A549 (cell line): ENCODE results near the gene LYST. TPM values are rescaled to one million over a fixed set of nuclear protein-coding genes. Genes with fewer than 3 reads are reported as not detected.

Experiments used
- ATAC-seq, 2 experiments: fragments of 200-7000 bp in 1 of 2; fragments of >200 bp in 1 of 2; cut with Nextera tagmentation in 1 of 2; cut with Tn5 transposase in 1 of 2; 3 replicates each; pipeline versions ENCODE4 v1.8.0 to v1.9.1; 2018 to 2020; ENCODE audit warnings: mild to moderate bottlenecking in 1 of 2, moderate library complexity in 1 of 2
- CTCF ChIA-PET: fragments of 300-600 bp; sonication (Branson Sonifier 250); formaldehyde crosslinking; extraction: SDS; loops from one replicate; lab custom pipeline; 2021; ENCODE audit warnings: antibody characterized with exemption, inconsistent platforms; lab: Yijun Ruan, JAX
- POLR2A ChIA-PET: fragments of 350-600 bp; formaldehyde crosslinking; extraction: SDS; loops from one replicate; lab custom pipeline; 2021; ENCODE audit warnings: antibody characterized with exemption, inconsistent platforms; lab: Yijun Ruan, JAX
- DNase-seq, 2 experiments: peaks; one replicate each; pipeline versions ENCODE4 v3.0.0 to v3.0.0-alpha.2; 2011 to 2016; ENCODE audit warnings: low read depth in 1 of 2, low spot score in 1 of 2
- FAIRE-seq: peaks from 2 replicates; lab custom pipeline; 2011; peaks lifted over from hg19 to GRCh38; lab: Jason Lieb, UNC
- H3K27ac ChIP-seq, 2 experiments: fragments of >200 bp; sonication (Bioruptor Twin); formaldehyde crosslinking; 3 replicates each; pipeline ENCODE4 v1.5.1; 2016 to 2017
- H3K4me1 ChIP-seq: fragments of >200 bp; sonication (Bioruptor Twin); formaldehyde crosslinking; 3 replicates; pipeline ENCODE4 v1.6.1; 2016
- H3K4me2 ChIP-seq: fragments of >200 bp; sonication (Bioruptor Twin); formaldehyde crosslinking; 3 replicates; pipeline ENCODE4 v1.6.1; 2016
- H3K4me3 ChIP-seq: fragments of >200 bp; sonication (Bioruptor Twin); formaldehyde crosslinking; 3 replicates; pipeline ENCODE4 v1.5.1; 2016
- H3K9me3 ChIP-seq: fragments of >200 bp; sonication (Bioruptor Twin); formaldehyde crosslinking; 3 replicates; pipeline ENCODE4 v1.6.1; 2016
- BCL3 ChIP-seq: fragments of >200 bp; sonication (Bioruptor Twin); formaldehyde crosslinking; IDR thresholded peaks from 3 replicates; pipeline ENCODE4 v1.6.1; 2016
- CEBPB ChIP-seq, 2 experiments: fragments of >200 bp in 1 of 2; sonication (Bioruptor Twin) in 1 of 2; formaldehyde crosslinking in 1 of 2; IDR thresholded peaks; 2 replicates each; pipeline ENCODE4 v1.6.1; 2012 to 2016
- CHD2 ChIP-seq: fragments of 150-350 bp; IDR thresholded peaks from 2 replicates; pipeline ENCODE4 v1.6.1; 2014; ENCODE audit warnings: low read length; ENCODE audit not compliant: partially characterized antibody
- CTCF ChIP-seq: fragments of >200 bp; sonication (Bioruptor Twin); formaldehyde crosslinking; IDR thresholded peaks from 3 replicates; pipeline ENCODE4 v1.5.1; 2016
- E2F6 ChIP-seq: IDR thresholded peaks from 2 replicates; pipeline ENCODE4 v1.6.1; 2012; ENCODE audit warnings: low read depth, borderline replicate concordance
- FOSB ChIP-seq: fragments of 250-450 bp; sonication (Bioruptor Pico); IDR thresholded peaks from 2 replicates; pipeline ENCODE4 v1.5.0; 2020; ENCODE audit warnings: mild to moderate bottlenecking, moderate library complexity
- FOSL2 ChIP-seq, 2 experiments: fragments of 450-650 bp in 1 of 2; fragments of >200 bp in 1 of 2; sonication (Bioruptor Twin) in 1 of 2; formaldehyde crosslinking; IDR thresholded peaks; 2 replicates each; pipeline versions ENCODE4 v1.5.0 to v1.6.1; 2016 to 2020; ENCODE audit warnings: mild to moderate bottlenecking in 1 of 2, moderate library complexity in 1 of 2
- HES2 ChIP-seq: fragments of >200 bp; sonication (Bioruptor Twin); formaldehyde crosslinking; IDR thresholded peaks from 2 replicates; pipeline ENCODE4 v1.6.1; 2016
- HMGXB4 ChIP-seq: fragments of 250-450 bp; sonication (Bioruptor Pico); IDR thresholded peaks from 2 replicates; pipeline ENCODE4 v1.5.0; 2021; ENCODE audit warnings: mild to moderate bottlenecking, moderate library complexity, borderline replicate concordance
- HOXA7 ChIP-seq: fragments of 250-450 bp; sonication (Bioruptor Pico); IDR thresholded peaks from 2 replicates; pipeline ENCODE4 v1.5.0; 2020; ENCODE audit warnings: mild to moderate bottlenecking, moderate library complexity
- HOXB5 ChIP-seq: fragments of 250-450 bp; sonication (Bioruptor Pico); IDR thresholded peaks from 2 replicates; pipeline ENCODE4 v1.5.0; 2020; ENCODE audit warnings: mild to moderate bottlenecking, moderate library complexity
- JUN ChIP-seq, 2 experiments: fragments of >200 bp; sonication (Bioruptor Twin); formaldehyde crosslinking; IDR thresholded peaks; 2 replicates in 1 of 2; 3 replicates in 1 of 2; pipeline ENCODE4 v1.6.1; 2016 to 2017
- MAFK ChIP-seq: fragments of 450-650 bp; IDR thresholded peaks from 2 replicates; pipeline ENCODE4 v1.6.1; 2014; ENCODE audit not compliant: partially characterized antibody
- MAX ChIP-seq: IDR thresholded peaks from 2 replicates; pipeline ENCODE4 v1.6.1; 2012
- MAZ ChIP-seq: fragments of 150-350 bp; IDR thresholded peaks from 2 replicates; pipeline ENCODE4 v1.6.1; 2014; ENCODE audit warnings: antibody characterized with exemption, low read depth, low read length, borderline replicate concordance
- MYC ChIP-seq: IDR thresholded peaks from 2 replicates; pipeline ENCODE4 v1.6.1; 2012; ENCODE audit warnings: mild to moderate bottlenecking, inconsistent platforms, low read length, improper control_type of control experiment, borderline replicate concordance
- NFE2L2 ChIP-seq: fragments of 150-350 bp; conservative IDR thresholded peaks from 2 replicates; pipeline ENCODE4 v1.6.1; 2014; ENCODE audit warnings: low read length
- PBX3 ChIP-seq: IDR thresholded peaks from 2 replicates; pipeline ENCODE4 v1.6.1; 2012
- PHF8 ChIP-seq: fragments of 200-600 bp; sonication (generic); IDR thresholded peaks from 2 replicates; pipeline ENCODE4 v1.6.1; 2016; ENCODE audit warnings: low read depth, mild to moderate bottlenecking, antibody characterized with exemption, moderate library complexity, borderline replicate concordance
- POLR2A ChIP-seq: IDR thresholded peaks from 2 replicates; pipeline ENCODE4 v1.6.1; 2012; ENCODE audit warnings: mild to moderate bottlenecking, low read length
- POLR2AphosphoS2 ChIP-seq: conservative IDR thresholded peaks from 2 replicates; pipeline ENCODE4 v1.6.1; 2012; ENCODE audit warnings: low read length, improper control_type of control experiment, inconsistent platforms
- RARB ChIP-seq: fragments of 250-450 bp; sonication (Bioruptor Pico); IDR thresholded peaks from 2 replicates; pipeline ENCODE4 v1.8.0; 2021; ENCODE audit warnings: mild to moderate bottlenecking, moderate library complexity
- RNF2 ChIP-seq: fragments of 200-600 bp; sonication (generic); IDR thresholded peaks from 2 replicates; pipeline ENCODE4 v1.6.1; 2016; ENCODE audit warnings: low read depth, mild to moderate bottlenecking, antibody characterized with exemption, moderate library complexity, borderline replicate concordance
- TP53 ChIP-seq: fragments of 250-450 bp; sonication (Bioruptor Pico); IDR thresholded peaks from 2 replicates; pipeline ENCODE4 v1.5.0; 2021; ENCODE audit warnings: mild to moderate bottlenecking, moderate library complexity
- WGBS: methylation state at CpG from one replicate; pipeline ENCODE4 v1.1.6; 2017; ENCODE audit errors: missing lambda C conversion rate; 5-methylcytosine and 5-hydroxymethylcytosine counted together
- polyA plus RNA-seq, 4 experiments: library from polyadenylated mRNA; depleted of rRNA in 3 of 4; stranded (reverse); fragments of >200 nt; fragmentation: RNase III in 1 of 4; extraction: RNeasy Plus Mini Kit Qiagen cat#74134 plus additional on column Dnase treatment in 1 of 4; gene quantifications; 2 replicates in 3 of 4; 3 replicates in 1 of 4; pipeline ENCODE4 v1.2.3, GENCODE V29; 2011 to 2017

The LYST gene
- polyA plus RNA-seq, 2 of the 4 experiments (the other 2 are of a cell fraction) = 2.5 to 9.4 TPM

- Histone ChIP-seq H3K4me3 (no peak overlapping the region), H3K9me3 (no peaks in the 10 kb centered on the region), H3K4me1 (peaks cover 2% of the 10 kb centered on the region; the same call in 1 of the 3 replicates), H3K27ac (no peak overlapping the region), H3K4me2 (no peak overlapping the region)
- POLR2A ChIA-PET = no interaction called here
- WGBS = 77% methylated on average over 5 of the region's 5 CpGs
- no peak for FAIRE-seq
- no peak for TF ChIP-seq MAX
- TF ChIP-seq JUN (IDR thresholded peaks at IDR 0.05) = no peak
- TF ChIP-seq POLR2AphosphoS2 = no peak
- no peak for TF ChIP-seq MAFK
- no peak for TF ChIP-seq NFE2L2
- no peak for TF ChIP-seq HMGXB4
- TF ChIP-seq PHF8 = no peak
- TF ChIP-seq MYC = no peak
- TF ChIP-seq CEBPB (IDR thresholded peaks at IDR 0.05) = no peak
- peak in 1 of 2 experiments; percentile 7 for DNase-seq
- CTCF ChIA-PET = interaction anchor here (0.9 to 1.3 kb wide), 3 partner anchors 12 to 140 kb away, joined by 3 to 5 read pairs (median 3); no protein-coding TSS in a partner anchor
- ATAC-seq = no peak
These were observed 35.6 kb downstream of the LYST start for GRCh38 chr1:235831148-235831547.

- CTCF ChIA-PET = interaction anchor here (0.9 to 1.6 kb wide), 2 partner anchors 17 to 43 kb away, joined by 3 read pairs; no protein-coding TSS in a partner anchor
- peaks cover 5% of the 10 kb centered on the region; the same call in 1 of the 3 replicates for H3K4me1 ChIP-seq
- TF ChIP-seq POLR2A (no peak), TP53 (CRISPR knock-in tag) (no peak), HOXA7 (no peak), E2F6 (no peak), FOSL2 (IDR thresholded peaks at IDR 0.05) (no peak), FOSL2 (CRISPR knock-in tag; IDR thresholded peaks at IDR 0.05) (no peak), RARB (CRISPR knock-in tag) (no peak), CHD2 (no peak), HES2 (no peak), FOSB (CRISPR knock-in tag) (no peak)
- TF ChIP-seq, all 56 proteins: peak for 0
- Histone ChIP-seq H3K9me3 (no peaks in the 10 kb centered on the region), H3K27ac (no peak overlapping the region), H3K4me2 (no peak overlapping the region), H3K4me3 (no peak overlapping the region)
- ATAC-seq = no peak
- FAIRE-seq = no peak
- WGBS = 86% methylated on average over 2 of the region's 2 CpGs
- DNase-seq = no peak
- POLR2A ChIA-PET = no interaction called here
These were observed 40.4 kb downstream of the LYST start for GRCh38 chr1:235826102-235826854.

- ATAC-seq (no peak), DNase-seq (no peak), FAIRE-seq (no peak)
- no peak overlapping the region for H3K27ac ChIP-seq
- ChIA-PET CTCF (no interaction called here), POLR2A (no interaction called here)
- H3K9me3 ChIP-seq = no peaks in the 10 kb centered on the region
- no peak overlapping the region for H3K4me3 ChIP-seq
- no peak for TF ChIP-seq RNF2
- TF ChIP-seq MAFK = no peak
- no peak for TF ChIP-seq BCL3
- no peak for TF ChIP-seq FOSL2 (IDR thresholded peaks at IDR 0.05)
- TF ChIP-seq FOSL2 (CRISPR knock-in tag; IDR thresholded peaks at IDR 0.05) = no peak
- no peak for TF ChIP-seq MAZ
- no peak for TF ChIP-seq HOXB5
- TF ChIP-seq TP53 (CRISPR knock-in tag) = no peak
- TF ChIP-seq CTCF = no peak
- no peak for TF ChIP-seq PBX3
- TF ChIP-seq CHD2 = no peak
- 90% methylated on average over 1 of the region's 1 CpG for WGBS
- no peak overlapping the region for H3K4me2 ChIP-seq
- H3K4me1 ChIP-seq = peaks cover 5% of the 10 kb centered on the region; the same call in 1 of the 3 replicates
These were observed 41.5 kb downstream of the LYST start for GRCh38 chr1:235825229-235825628.
